H1 (cell line): ENCODE data around the gene RIN3. TPM values are rescaled to one million over a fixed set of nuclear protein-coding genes. Genes with fewer than 3 reads are reported as not detected.

Experiments
- CTCF ChIA-PET: fragments of 300-600 bp; sonication (Branson Sonifier 250); formaldehyde crosslinking; loops from one replicate; lab custom pipeline; 2021; ENCODE audit not compliant: partially characterized antibody; lab: Charles Lee
- POLR2A ChIA-PET: fragments of 300-600 bp; sonication (Branson Sonifier 250); formaldehyde crosslinking; loops from one replicate; lab custom pipeline; 2021; ENCODE audit warnings: inconsistent platforms; ENCODE audit not compliant: partially characterized antibody; lab: Charles Lee
- DNase-seq, 2 experiments: peaks; one replicate each; pipeline versions ENCODE4 v3.0.0 to v3.0.0-alpha.2; 2010 to 2022; ENCODE audit warnings: low spot score in 2 of 2, low read depth in 1 of 2, mixed read lengths in 1 of 2
- FAIRE-seq: peaks from 2 replicates; lab custom pipeline; 2011; peaks lifted over from hg19 to GRCh38; lab: Jason Lieb, UNC
- H2AFZ ChIP-seq: 2 replicates; pipeline ENCODE4 v1.8.1; 2012; ENCODE audit warnings: low read length, inconsistent platforms
- H2AK5ac ChIP-seq: 2 replicates; pipeline ENCODE4 v1.6.1; 2013; ENCODE audit warnings: low read depth, low read length
- H2BK120ac ChIP-seq: replicated peaks from 2 replicates; pipeline ENCODE3; 2013; ENCODE audit warnings: low read depth, low read length, inconsistent platforms
- H2BK12ac ChIP-seq: 2 replicates; pipeline ENCODE4 v1.6.1; 2013; ENCODE audit warnings: low read depth, low read length
- H2BK15ac ChIP-seq: 2 replicates; pipeline ENCODE4 v1.6.1; 2013; ENCODE audit warnings: low read length
- H2BK20ac ChIP-seq: 2 replicates; pipeline ENCODE4 v1.6.1; 2013; ENCODE audit warnings: low read length
- H2BK5ac ChIP-seq: 2 replicates; pipeline ENCODE4 v1.6.1; 2013; ENCODE audit warnings: low read depth, low read length
- H3K14ac ChIP-seq: 2 replicates; pipeline ENCODE4 v1.6.1; 2013; ENCODE audit warnings: inconsistent platforms; ENCODE audit not compliant: insufficient read length
- H3K18ac ChIP-seq: 2 replicates; pipeline ENCODE4 v1.6.1; 2013; ENCODE audit warnings: low read length; ENCODE audit errors: extremely low read depth
- H3K23ac ChIP-seq: 2 replicates; pipeline ENCODE4 v1.6.1; 2013; ENCODE audit warnings: inconsistent platforms; ENCODE audit not compliant: insufficient read length
- H3K23me2 ChIP-seq: 2 replicates; pipeline ENCODE4 v1.6.1; 2013; ENCODE audit warnings: low read depth, low read length
- H3K27ac ChIP-seq: 2 replicates; pipeline ENCODE4 v1.6.1; 2011; ENCODE audit warnings: low read depth, low read length, inconsistent platforms
- H3K27me3 ChIP-seq, 4 experiments: replicated peaks in 1 of 4; 1 replicate in 1 of 4; 2 replicates in 3 of 4; pipeline versions ENCODE4 v1.6.1 to v1.8.1; 2011 to 2013; ENCODE audit warnings: low read length in 3 of 4, mild to moderate bottlenecking in 3 of 4, inconsistent platforms in 2 of 4, mixed read lengths in 2 of 4, moderate library complexity in 1 of 4; ENCODE audit not compliant: control insufficient read depth in 3 of 4, insufficient read depth in 3 of 4; ENCODE audit errors: extremely low read depth in 1 of 4
- H3K36me3 ChIP-seq, 4 experiments: 2 replicates each; pipeline versions ENCODE4 v1.6.1 to v1.8.1; 2011 to 2013; ENCODE audit warnings: mild to moderate bottlenecking in 4 of 4, low read length in 3 of 4, moderate library complexity in 2 of 4, control low read depth in 1 of 4, inconsistent platforms in 1 of 4; ENCODE audit not compliant: insufficient read depth in 4 of 4, control insufficient read depth in 2 of 4
- H3K4ac ChIP-seq: replicated peaks from 2 replicates; pipeline ENCODE3; 2013; ENCODE audit warnings: low read length, low read depth, mixed read lengths, inconsistent platforms; ENCODE audit not compliant: insufficient read length
- H3K4me1 ChIP-seq, 4 experiments: replicated peaks in 1 of 4; 1 replicate in 1 of 4; 2 replicates in 3 of 4; pipeline versions ENCODE4 v1.6.1 to v1.8.1; 2011 to 2013; ENCODE audit warnings: low read length in 3 of 4, inconsistent platforms in 2 of 4, mixed read lengths in 1 of 4; ENCODE audit not compliant: insufficient read depth in 4 of 4, control insufficient read depth in 3 of 4
- H3K4me2 ChIP-seq, 2 experiments: 2 replicates each; pipeline versions ENCODE4 v1.6.1 to v1.8.1; 2011 to 2013; ENCODE audit warnings: low read depth in 2 of 2, low read length in 2 of 2, control low read depth in 1 of 2, inconsistent platforms in 1 of 2, mild to moderate bottlenecking in 1 of 2; ENCODE audit not compliant: insufficient read depth in 1 of 2
- H3K4me3 ChIP-seq, 4 experiments: fragments of 200-600, 300-600 bp in 1 of 4; sonication (generic), shearing (Covaris generic), sonication (Bioruptor Twin) in 1 of 4; 2 replicates each; pipeline versions ENCODE4 v1.5.1 to v1.8.1; 2011 to 2016; ENCODE audit warnings: low read length in 4 of 4, low read depth in 3 of 4, control low read depth in 2 of 4, inconsistent platforms in 2 of 4, mild to moderate bottlenecking in 2 of 4, mixed read lengths in 1 of 4, moderate library complexity in 1 of 4; ENCODE audit not compliant: insufficient read depth in 2 of 4; ENCODE audit errors: extremely low read depth in 1 of 4
- H3K56ac ChIP-seq: replicated peaks from 2 replicates; pipeline ENCODE3; 2013; ENCODE audit warnings: low read depth, mild to moderate bottlenecking, mixed read lengths, low read length, inconsistent platforms; ENCODE audit not compliant: insufficient read length
- H3K79me1 ChIP-seq: 2 replicates; pipeline ENCODE4 v1.6.1; 2013; ENCODE audit warnings: low read depth, low read length, control low read depth
- H3K79me2 ChIP-seq, 2 experiments: 2 replicates each; pipeline versions ENCODE4 v1.6.1 to v1.8.1; 2012 to 2013; ENCODE audit warnings: low read length in 2 of 2, mild to moderate bottlenecking in 2 of 2, inconsistent platforms in 1 of 2; ENCODE audit not compliant: insufficient read depth in 2 of 2, control insufficient read depth in 1 of 2
- H3K9ac ChIP-seq, 4 experiments: replicated peaks in 1 of 4; 1 replicate in 1 of 4; 2 replicates in 3 of 4; pipeline versions ENCODE4 v1.6.1 to v1.8.1; 2011 to 2013; ENCODE audit warnings: low read depth in 3 of 4, low read length in 3 of 4, control low read depth in 2 of 4, mild to moderate bottlenecking in 2 of 4, moderate library complexity in 2 of 4, inconsistent platforms in 1 of 4; ENCODE audit errors: extremely low read depth in 1 of 4
- H3K9me3 ChIP-seq, 2 experiments: 2 replicates each; pipeline versions ENCODE4 v1.6.1 to v1.8.1; 2012 to 2013; ENCODE audit warnings: mild to moderate bottlenecking in 2 of 2, moderate library complexity in 2 of 2, control low read depth in 1 of 2, inconsistent platforms in 1 of 2, low read depth in 1 of 2, low read length in 1 of 2, mixed read lengths in 1 of 2; ENCODE audit not compliant: insufficient read depth in 2 of 2
- H4K20me1 ChIP-seq, 2 experiments: replicated peaks in 1 of 2; 2 replicates each; pipeline versions ENCODE3 to v1.8.1; 2011 to 2013; ENCODE audit warnings: inconsistent platforms in 2 of 2, low read length in 2 of 2, mild to moderate bottlenecking in 1 of 2; ENCODE audit not compliant: insufficient read depth in 2 of 2, control insufficient read depth in 1 of 2
- H4K5ac ChIP-seq: 2 replicates; pipeline ENCODE4 v1.6.1; 2013; ENCODE audit warnings: low read length, low read depth, mixed read lengths, inconsistent platforms; ENCODE audit not compliant: insufficient read length
- H4K8ac ChIP-seq: 2 replicates; pipeline ENCODE4 v1.8.0; 2013; ENCODE audit warnings: mild to moderate bottlenecking, moderate library complexity, low read length, inconsistent platforms; ENCODE audit not compliant: insufficient read depth; ENCODE audit errors: extremely low read depth
- H4K91ac ChIP-seq: replicated peaks from 2 replicates; pipeline ENCODE3; 2013; ENCODE audit warnings: low read length, mixed read lengths, inconsistent platforms; ENCODE audit not compliant: insufficient read length
- CBX8 ChIP-seq: fragments of 300-800, 300-1000 bp; sonication (generic); IDR thresholded peaks from 2 replicates; pipeline ENCODE4 v1.7.1; 2016; ENCODE audit warnings: low read depth, low read length, borderline replicate concordance
- NANOG ChIP-seq: IDR thresholded peaks from 2 replicates; pipeline ENCODE4 v1.6.1; 2011; ENCODE audit warnings: low read length, low read depth, mild to moderate bottlenecking, inconsistent platforms; ENCODE audit not compliant: insufficient read depth, poor library complexity, severe bottlenecking
- RBBP5 ChIP-seq: IDR thresholded peaks from 2 replicates; pipeline ENCODE4 v1.7.1; 2012; ENCODE audit warnings: low read depth, mild to moderate bottlenecking, inconsistent platforms, low read length, moderate library complexity, borderline replicate concordance
- SIN3A ChIP-seq, 2 experiments: IDR thresholded peaks in 1 of 2; conservative IDR thresholded peaks in 1 of 2; 2 replicates each; pipeline ENCODE4 v1.6.1; 2011 to 2012; ENCODE audit warnings: low read length in 2 of 2, improper control_type of control experiment in 1 of 2, low read depth in 1 of 2, mild to moderate bottlenecking in 1 of 2
- WGBS, 2 experiments: shearing (Covaris generic) in 1 of 2; methylation state at CpG; one replicate each; pipeline versions ENCODE4 v1.1.6 to v1.1.7; 2013 to 2015; ENCODE audit warnings: low lambda C conversion rate in 2 of 2, mixed read lengths in 2 of 2, inconsistent platforms in 1 of 2, low coverage in 1 of 2, missing lambda C conversion rate in 1 of 2; ENCODE audit not compliant: insufficient replicate concordance in 2 of 2, insufficient coverage in 1 of 2, insufficient read length in 1 of 2; ENCODE audit errors: extremely low coverage in 1 of 2, missing lambda C conversion rate in 1 of 2; 5-methylcytosine and 5-hydroxymethylcytosine counted together
- polyA plus RNA-seq, 7 experiments: library from polyadenylated mRNA; depleted of rRNA in 3 of 7; stranded (reverse) in 5 of 7; unstranded in 2 of 7; fragments of >200 nt in 5 of 7; fragments of 200-250 nt in 2 of 7; gene quantifications; 1 replicate in 5 of 7; 2 replicates in 1 of 7; 4 replicates in 1 of 7; pipeline versions ENCODE4 v1.2.1 to v1.2.3, GENCODE V29; 2011 to 2013; ENCODE audit warnings: missing spikeins in 2 of 7, mixed read lengths in 2 of 7
- total RNA-seq: library from RNA; stranded (reverse); fragmentation: NEBNext Ultra II Directional; extraction: Animal tissue kit (Norgen Biotek cat#: 25700); gene quantifications from 2 replicates; pipeline ENCODE4 v1.2.1, GENCODE V29; 2021

Gene RIN3
- total and polyA plus RNA-seq, 2 of the 8 experiments (the other 6 are each of a cell fraction or from before 2014, with no cell fraction given): 0.59 to 1.5 TPM

DNA sequence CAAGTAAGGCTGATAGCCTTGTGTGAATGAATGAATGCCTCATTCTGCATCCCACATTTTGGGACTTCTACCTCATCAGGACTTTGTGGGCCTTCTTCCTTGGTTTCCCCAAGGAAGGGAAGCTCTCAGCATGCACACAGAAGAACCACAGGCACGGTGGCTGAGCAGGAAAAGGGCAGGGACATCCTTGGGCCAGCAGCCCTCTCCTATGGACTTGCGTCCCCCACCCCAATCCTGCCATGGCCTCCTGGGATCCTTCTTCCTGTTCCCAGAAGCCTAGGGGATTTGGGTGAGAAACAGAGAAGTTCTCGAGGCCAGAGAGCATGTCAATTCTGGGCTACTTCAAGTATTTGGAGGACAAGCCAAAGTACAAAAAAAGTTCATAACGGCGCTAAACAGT lies 165.2 kb downstream of the RIN3 start:
- H3K18ac ChIP-seq: no peak overlapping the region
- no peak overlapping the region for H2BK12ac ChIP-seq
- no peak overlapping the region for H2AK5ac ChIP-seq
- H3K4me2 ChIP-seq: no peak overlapping the region
- TF ChIP-seq SIN3A (conservative IDR thresholded peaks at IDR 0.05 in 1 of 2, IDR thresholded peaks at IDR 0.05 in 1 of 2; ENCODE audit: low read depth in 1 of 2, low read length in 2 of 2) (no peak), NANOG (no peak), CBX8 (no peak), RBBP5 (no peak)
- H4K20me1 ChIP-seq: peaks cover 0 to 4% of the 10 kb centered on the region in 2 experiments
- WGBS, 2 experiments: 84% methylated on average over 5 of the region's 5 CpGs; no CpG with 5 or more reads in 1 of the 2 experiments
- FAIRE-seq (no peak), DNase-seq (no peak)
- ChIA-PET POLR2A (no interaction called here), CTCF (interaction anchor here (1.2 to 5.7 kb wide), 2 partner anchors 82 to 91 kb away, joined by 5 to 39 read pairs; no protein-coding TSS in a partner anchor)
- H2BK120ac ChIP-seq: no peak overlapping the region
- H3K4me1 ChIP-seq: no peaks in the 10 kb centered on the region; a peak in 1 of 7 replicates
- no peak overlapping the region for H3K14ac ChIP-seq
- H3K27me3 ChIP-seq: no peaks in the 10 kb centered on the region
- no peak overlapping the region for H4K91ac ChIP-seq
- H3K56ac ChIP-seq: no peak overlapping the region
- H3K23me2 ChIP-seq: peaks cover 11% of the 10 kb centered on the region; the same call in 1 of the 2 replicates
- H3K79me2 ChIP-seq: no peaks in the 10 kb centered on the region
- H3K4ac ChIP-seq: no peak overlapping the region
- H4K5ac ChIP-seq: no peak overlapping the region
- H3K9me3 ChIP-seq: no peaks in the 10 kb centered on the region
- no peaks in the 10 kb centered on the region for H3K36me3 ChIP-seq
- no peak overlapping the region for H2BK5ac ChIP-seq
- no peak overlapping the region for H2BK15ac ChIP-seq
- no peak overlapping the region for H3K4me3 ChIP-seq
- H2AFZ ChIP-seq: no peak overlapping the region
- H3K27ac ChIP-seq: no peak overlapping the region
- H2BK20ac ChIP-seq: no peak overlapping the region
- no peak overlapping the region for H3K23ac ChIP-seq
- no peak overlapping the region for H4K8ac ChIP-seq
- no peaks in the 10 kb centered on the region for H3K79me1 ChIP-seq
- no peak overlapping the region for H3K9ac ChIP-seq
